Measurements from ENCODE around the gene ZNF433.

Gene ZNF433

DNA sequence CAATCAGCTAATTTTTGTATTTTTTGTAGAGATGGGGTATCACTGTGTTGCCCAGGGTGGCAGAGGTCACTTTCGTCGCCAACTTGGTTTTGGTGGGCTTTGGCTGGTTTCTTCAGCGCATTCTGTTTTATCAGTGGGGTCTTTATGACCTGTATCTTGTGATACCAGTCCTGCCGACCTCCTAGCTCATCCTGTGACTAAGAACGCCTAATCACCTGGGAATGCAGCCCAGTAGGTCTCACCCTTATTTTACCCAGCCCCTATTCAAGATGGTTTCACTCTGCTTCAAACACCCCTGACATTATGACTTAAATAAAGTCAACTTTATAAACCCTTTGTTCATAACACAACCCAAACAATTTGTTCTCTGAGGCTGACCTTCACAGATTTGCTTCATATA lies 20.3 kb upstream of the ZNF433 start:
- DNase-seq: no peak
- Histone ChIP-seq H3K36me3 (no peaks in the 10 kb centered on the region), H3K4me3 (ENCODE audit: low read depth, low read length) (no peak overlapping the region)

GRCh38 chr19:12052497-12053169 lies 17.2 kb upstream of the ZNF433 start, which contains the start of gene ZNF878:
ZNF878 (minus strand) TSS chr19:12052961; CDS start chr19:12052801, 160 bp downstream.
- TF ChIP-seq, protein P1, sequence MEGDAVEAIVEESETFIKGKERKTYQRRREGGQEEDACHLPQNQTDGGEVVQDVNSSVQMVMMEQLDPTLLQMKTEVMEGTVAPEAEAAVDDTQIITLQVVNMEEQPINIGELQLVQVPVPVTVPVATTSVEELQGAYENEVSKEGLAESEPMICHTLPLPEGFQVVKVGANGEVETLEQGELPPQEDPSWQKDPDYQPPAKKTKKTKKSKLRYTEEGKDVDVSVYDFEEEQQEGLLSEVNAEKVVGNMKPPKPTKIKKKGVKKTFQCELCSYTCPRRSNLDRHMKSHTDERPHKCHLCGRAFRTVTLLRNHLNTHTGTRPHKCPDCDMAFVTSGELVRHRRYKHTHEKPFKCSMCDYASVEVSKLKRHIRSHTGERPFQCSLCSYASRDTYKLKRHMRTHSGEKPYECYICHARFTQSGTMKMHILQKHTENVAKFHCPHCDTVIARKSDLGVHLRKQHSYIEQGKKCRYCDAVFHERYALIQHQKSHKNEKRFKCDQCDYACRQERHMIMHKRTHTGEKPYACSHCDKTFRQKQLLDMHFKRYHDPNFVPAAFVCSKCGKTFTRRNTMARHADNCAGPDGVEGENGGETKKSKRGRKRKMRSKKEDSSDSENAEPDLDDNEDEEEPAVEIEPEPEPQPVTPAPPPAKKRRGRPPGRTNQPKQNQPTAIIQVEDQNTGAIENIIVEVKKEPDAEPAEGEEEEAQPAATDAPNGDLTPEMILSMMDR (IDR thresholded peaks at IDR 0.05; ENCODE audit: low read depth, low read length): 0 out of 2 replicates have a peak, but pooled peaks have one; percentile 23
- peak; percentile 97 for DNase-seq
- Histone ChIP-seq H3K9me3 (peaks cover 3% of the 10 kb centered on the region), H3K4me3 (ENCODE audit: low read depth, low read length) (peak within 1 kb of the TSS; percentile 80), H3K4me1 (no peaks in the 10 kb centered on the region), H3K36me3 (no peaks in the 10 kb centered on the region), H3K27me3 (no peaks in the 10 kb centered on the region)

More for the DNA sequence above, 20.3 kb upstream of the ZNF433 start:
- Histone ChIP-seq H3K4me1 (no peaks in the 10 kb centered on the region), H3K27me3 (no peaks in the 10 kb centered on the region), H3K9me3 (peaks cover 3% of the 10 kb centered on the region)
- TF ChIP-seq, protein P1 (IDR thresholded peaks at IDR 0.05; ENCODE audit: low read depth, low read length): no peak

DNA sequence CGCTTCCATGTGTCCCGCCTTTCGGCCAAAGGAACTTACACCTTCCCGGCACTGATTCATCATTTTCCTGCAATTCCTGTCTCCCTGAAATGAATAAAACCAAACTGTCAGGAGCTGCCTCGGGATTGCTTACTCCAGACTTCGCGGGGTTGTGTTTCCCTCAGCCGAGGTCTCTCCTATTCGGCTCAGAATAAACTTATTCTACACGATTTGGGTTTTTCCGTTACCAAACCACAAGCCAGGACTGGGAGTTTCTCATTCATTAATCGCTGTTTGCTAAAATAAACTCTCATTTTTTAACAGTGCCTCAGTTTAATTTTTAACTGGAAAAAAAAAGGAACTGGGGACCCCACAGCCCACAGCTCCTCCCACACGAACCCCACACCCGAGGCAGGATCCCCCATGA lies 16.6 kb upstream of the ZNF433 start:
- Histone ChIP-seq H3K36me3 (no peaks in the 10 kb centered on the region), H3K27me3 (no peaks in the 10 kb centered on the region), H3K4me1 (no peaks in the 10 kb centered on the region), H3K4me3 (ENCODE audit: low read depth, low read length) (peak overlapping the region; percentile 80), H3K9me3 (peaks cover 3% of the 10 kb centered on the region)
- DNase-seq: no peak
- TF ChIP-seq, protein P1 (IDR thresholded peaks at IDR 0.05; ENCODE audit: low read depth, low read length): no peak

GRCh38 chr19:12047868-12048267 lies 12.4 kb upstream of the ZNF433 start:
- no peaks in the 10 kb centered on the region; the same call in 1 of the 2 replicates for H3K36me3 ChIP-seq
- no peak for DNase-seq
- H3K27me3 ChIP-seq: no peaks in the 10 kb centered on the region
- no peaks in the 10 kb centered on the region for H3K4me1 ChIP-seq
- TF ChIP-seq, protein P1 (IDR thresholded peaks at IDR 0.05; ENCODE audit: low read depth, low read length): no peak
- no peak overlapping the region for H3K4me3 ChIP-seq (ENCODE audit: low read depth, low read length)
- H3K9me3 ChIP-seq: peaks cover 5% of the 10 kb centered on the region

DNA sequence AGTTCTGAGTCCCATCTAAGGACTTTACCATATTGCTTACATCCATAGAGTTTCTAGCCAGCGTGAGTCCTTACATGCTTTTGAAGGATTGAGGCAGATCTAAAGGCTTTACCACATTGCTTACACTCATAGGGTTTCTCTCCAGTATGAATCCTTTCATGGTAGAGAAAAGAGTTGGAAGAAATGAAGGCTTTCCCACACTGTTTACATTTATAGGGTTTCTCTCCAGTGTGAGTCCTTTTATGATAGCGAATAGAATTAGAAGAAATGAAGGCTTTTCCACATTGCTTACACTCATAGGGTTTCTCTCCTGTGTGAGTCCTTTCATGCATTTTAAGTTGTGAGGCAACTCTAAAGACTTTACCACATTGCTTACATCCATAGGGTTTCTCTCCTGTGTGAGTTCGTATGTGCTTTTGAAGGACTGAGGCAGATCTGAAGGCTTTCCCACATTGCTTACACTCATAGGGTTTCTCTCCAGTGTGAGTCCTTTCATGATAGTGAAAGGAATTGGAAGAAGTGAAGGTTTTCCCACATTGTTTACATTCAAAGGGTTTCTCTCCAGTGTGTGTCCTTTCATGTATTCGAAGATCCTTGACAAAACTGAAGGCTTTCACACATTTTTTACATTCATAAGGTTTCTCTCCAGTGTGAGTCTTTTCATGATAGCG lies 8.4 kb upstream of the ZNF433 start:
- TF ChIP-seq, protein P1 (IDR thresholded peaks at IDR 0.05; ENCODE audit: low read depth, low read length): no peak
- Histone ChIP-seq H3K9me3 (peaks cover 3% of the 10 kb centered on the region), H3K27me3 (no peaks in the 10 kb centered on the region), H3K36me3 (no peaks in the 10 kb centered on the region; the same call in 1 of the 2 replicates), H3K4me3 (ENCODE audit: low read depth, low read length) (no peak overlapping the region), H3K4me1 (no peaks in the 10 kb centered on the region)
- DNase-seq: no peak

DNA sequence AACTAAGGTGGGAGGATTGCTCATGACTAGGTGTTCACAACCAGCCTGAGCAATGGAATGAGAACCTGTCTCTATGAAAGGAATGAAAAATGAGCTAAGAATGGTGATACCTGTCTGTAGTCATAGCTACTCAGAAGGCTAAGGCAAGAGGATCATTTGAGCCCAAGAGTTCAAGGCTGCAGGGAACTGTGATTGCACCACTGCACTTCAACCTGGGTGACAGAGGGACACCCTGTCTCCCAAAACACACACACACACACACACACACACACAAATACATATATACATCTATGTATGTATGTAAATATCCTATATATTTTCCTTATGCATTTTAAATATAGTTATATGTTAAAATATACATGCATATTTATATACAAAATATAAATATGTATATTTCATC lies 7.4 kb upstream of the ZNF433 start:
- no peaks in the 10 kb centered on the region for H3K27me3 ChIP-seq
- H3K4me3 ChIP-seq (ENCODE audit: low read depth, low read length): no peak overlapping the region
- no peaks in the 10 kb centered on the region; the same call in 1 of the 2 replicates for H3K36me3 ChIP-seq
- TF ChIP-seq, protein P1 (IDR thresholded peaks at IDR 0.05; ENCODE audit: low read depth, low read length): no peak
- H3K4me1 ChIP-seq: no peaks in the 10 kb centered on the region
- no peak for DNase-seq
- H3K9me3 ChIP-seq: peaks cover 3% of the 10 kb centered on the region
